ENCODE results near the gene KAT6B.

KAT6B gene

DNA sequence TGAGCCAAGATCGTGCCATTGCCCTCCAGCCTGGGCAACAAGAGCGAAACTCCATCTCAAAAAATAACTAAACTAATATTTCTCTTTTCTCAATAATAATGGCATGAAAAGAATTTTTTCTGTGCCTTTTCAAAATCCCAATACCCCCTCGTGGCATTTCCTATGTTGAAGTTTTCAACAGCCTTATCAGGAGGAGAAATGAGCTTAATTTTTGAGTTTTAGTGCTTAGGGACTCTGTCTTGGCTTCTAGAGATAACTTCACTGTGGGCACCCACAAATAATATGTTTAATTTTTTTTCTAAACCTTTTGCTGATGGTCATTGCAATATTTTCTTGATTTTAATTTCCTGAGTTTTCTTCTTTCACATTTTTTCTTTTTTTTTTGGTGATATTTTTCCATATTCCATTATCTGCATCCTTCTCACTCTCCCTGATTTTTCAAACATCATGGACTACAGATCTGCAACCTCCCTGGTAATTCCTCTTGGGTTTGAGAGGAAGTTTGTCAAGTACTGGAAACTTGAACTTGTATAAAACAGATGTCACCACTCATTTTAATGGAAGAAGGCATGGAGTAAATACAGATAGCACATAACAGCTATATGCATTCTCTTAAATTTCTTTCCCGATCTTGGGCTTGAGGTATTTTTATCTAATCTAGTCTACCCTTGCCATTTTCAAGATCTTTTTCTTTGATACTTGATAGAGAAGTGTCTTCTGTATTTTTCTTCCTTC, 84.0 kb downstream of the KAT6B start:
- in situ Hi-C loops (cut with HindIII; ENCODE audit: low sequenced_read_pairs) = loop anchor here (5.0 kb wide), 1 partner anchor 68 kb away; no protein-coding TSS in a partner anchor
- no peak overlapping the region for H3K4me3 ChIP-seq (ENCODE audit: low read depth, low read length)
- DNase-seq (ENCODE audit: low read depth) = no peak
- TF ChIP-seq, protein P1, sequence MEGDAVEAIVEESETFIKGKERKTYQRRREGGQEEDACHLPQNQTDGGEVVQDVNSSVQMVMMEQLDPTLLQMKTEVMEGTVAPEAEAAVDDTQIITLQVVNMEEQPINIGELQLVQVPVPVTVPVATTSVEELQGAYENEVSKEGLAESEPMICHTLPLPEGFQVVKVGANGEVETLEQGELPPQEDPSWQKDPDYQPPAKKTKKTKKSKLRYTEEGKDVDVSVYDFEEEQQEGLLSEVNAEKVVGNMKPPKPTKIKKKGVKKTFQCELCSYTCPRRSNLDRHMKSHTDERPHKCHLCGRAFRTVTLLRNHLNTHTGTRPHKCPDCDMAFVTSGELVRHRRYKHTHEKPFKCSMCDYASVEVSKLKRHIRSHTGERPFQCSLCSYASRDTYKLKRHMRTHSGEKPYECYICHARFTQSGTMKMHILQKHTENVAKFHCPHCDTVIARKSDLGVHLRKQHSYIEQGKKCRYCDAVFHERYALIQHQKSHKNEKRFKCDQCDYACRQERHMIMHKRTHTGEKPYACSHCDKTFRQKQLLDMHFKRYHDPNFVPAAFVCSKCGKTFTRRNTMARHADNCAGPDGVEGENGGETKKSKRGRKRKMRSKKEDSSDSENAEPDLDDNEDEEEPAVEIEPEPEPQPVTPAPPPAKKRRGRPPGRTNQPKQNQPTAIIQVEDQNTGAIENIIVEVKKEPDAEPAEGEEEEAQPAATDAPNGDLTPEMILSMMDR (IDR thresholded peaks at IDR 0.05; ENCODE audit: low read depth, low read length, missing control alignments) = no peak

DNA sequence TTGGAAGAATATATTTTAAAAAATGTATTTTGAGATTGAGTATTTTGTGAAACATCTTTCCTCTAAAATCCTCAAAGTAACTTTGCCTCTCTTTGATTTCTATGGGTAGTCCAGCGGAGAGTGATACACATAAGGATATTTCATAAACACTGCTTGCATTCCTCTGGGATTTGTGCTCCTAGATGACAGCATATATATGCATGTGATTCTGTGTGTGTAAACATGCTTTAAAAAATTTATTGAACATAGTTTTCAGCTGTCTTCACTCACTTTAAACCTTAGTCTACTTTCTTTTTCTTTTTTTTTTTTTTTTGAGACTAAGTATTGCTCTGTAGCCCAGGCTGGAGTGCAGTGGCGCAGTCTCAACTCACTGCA, 84.6 kb downstream of the KAT6B start:
- in situ Hi-C loops (cut with HindIII; ENCODE audit: low sequenced_read_pairs) = loop anchor here (5.0 kb wide), 1 partner anchor 69 kb away; no protein-coding TSS in a partner anchor
- TF ChIP-seq, protein P1 (IDR thresholded peaks at IDR 0.05; ENCODE audit: low read depth, low read length, missing control alignments) = no peak
- no peak overlapping the region for H3K4me3 ChIP-seq (ENCODE audit: low read depth, low read length)
- no peak for DNase-seq (ENCODE audit: low read depth)

DNA sequence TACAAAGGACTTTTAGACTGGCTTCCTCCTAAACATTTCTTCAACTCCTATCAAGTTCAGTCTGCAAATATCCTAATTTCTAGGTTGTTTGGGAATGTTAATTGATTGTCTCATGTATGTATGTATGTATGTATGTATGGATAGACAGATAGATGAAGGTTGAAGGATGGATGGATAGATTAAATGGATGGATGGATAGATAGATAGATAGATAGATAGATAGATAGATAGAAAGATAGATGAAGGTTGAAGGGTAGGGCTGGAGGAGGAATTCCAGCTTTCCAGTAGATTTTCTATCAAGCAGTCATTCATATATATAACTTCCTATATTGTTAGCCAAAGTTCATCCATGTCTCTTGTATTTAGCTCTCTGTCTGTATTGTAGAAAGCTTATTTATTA, 85.8 kb downstream of the KAT6B start:
- DNase-seq (ENCODE audit: low read depth) = no peak
- TF ChIP-seq, protein P1 (IDR thresholded peaks at IDR 0.05; ENCODE audit: low read depth, low read length, missing control alignments) = no peak
- in situ Hi-C loops (cut with HindIII; ENCODE audit: low sequenced_read_pairs) = loop anchor here (5.0 kb wide), 1 partner anchor 70 kb away; no protein-coding TSS in a partner anchor
- no peak overlapping the region for H3K4me3 ChIP-seq (ENCODE audit: low read depth, low read length)

DNA sequence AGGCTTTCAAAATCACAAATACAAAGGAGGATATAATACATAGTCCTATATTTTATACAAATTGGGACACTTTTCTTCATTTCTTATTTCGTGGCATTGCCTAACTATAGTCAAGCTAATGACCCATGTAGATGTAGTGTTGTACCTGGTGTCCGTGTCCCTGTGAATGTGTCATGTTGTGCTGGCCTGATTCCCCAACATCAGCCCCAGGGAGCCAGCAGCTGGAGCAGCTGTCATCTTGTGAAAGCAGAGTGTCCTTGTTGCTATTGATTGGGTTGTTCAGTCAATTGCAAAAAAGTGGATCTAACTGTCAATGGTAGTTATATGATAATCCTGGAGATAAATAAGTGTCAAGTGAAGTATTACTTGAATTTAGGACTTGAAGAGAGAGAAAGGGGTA, 86.3 kb downstream of the KAT6B start:
- no peak overlapping the region for H3K4me3 ChIP-seq (ENCODE audit: low read depth, low read length)
- no peak for DNase-seq (ENCODE audit: low read depth)
- TF ChIP-seq, protein P1 (IDR thresholded peaks at IDR 0.05; ENCODE audit: low read depth, low read length, missing control alignments) = no peak
- in situ Hi-C loops (cut with HindIII; ENCODE audit: low sequenced_read_pairs) = loop anchor here (5.0 kb wide), 1 partner anchor 70 kb away; no protein-coding TSS in a partner anchor

DNA sequence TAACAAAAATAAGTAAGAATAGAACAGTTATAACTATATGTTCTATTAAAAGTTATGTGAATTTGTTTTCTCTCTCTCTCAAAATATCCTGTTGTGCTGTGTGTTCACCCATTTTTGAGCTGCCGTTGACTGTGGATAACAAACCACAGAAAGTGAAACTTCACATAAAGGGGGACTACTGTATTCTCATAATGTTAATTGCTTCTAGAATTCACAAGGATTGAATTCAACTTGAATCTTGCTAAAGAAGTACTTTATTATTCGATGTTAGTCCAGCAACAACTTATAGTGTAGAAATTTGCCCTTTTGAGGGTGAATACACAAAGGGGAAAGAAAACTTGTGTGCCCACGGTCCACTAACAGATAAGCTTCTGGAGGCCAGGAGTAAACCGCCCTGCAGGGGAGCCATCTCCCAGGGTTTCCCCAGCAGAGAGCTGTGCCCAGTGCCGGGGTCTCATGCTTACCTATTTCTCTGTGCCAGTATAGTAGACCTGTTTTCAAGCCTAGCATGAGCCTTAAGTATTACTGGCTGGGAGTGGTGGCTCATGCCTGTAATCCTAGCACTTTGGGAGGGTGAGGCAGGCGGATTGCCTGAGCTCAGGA, 87.1 kb downstream of the KAT6B start:
- in situ Hi-C loops (cut with HindIII; ENCODE audit: low sequenced_read_pairs) = loop anchor here (5.0 kb wide), 1 partner anchor 71 kb away; no protein-coding TSS in a partner anchor

DNA sequence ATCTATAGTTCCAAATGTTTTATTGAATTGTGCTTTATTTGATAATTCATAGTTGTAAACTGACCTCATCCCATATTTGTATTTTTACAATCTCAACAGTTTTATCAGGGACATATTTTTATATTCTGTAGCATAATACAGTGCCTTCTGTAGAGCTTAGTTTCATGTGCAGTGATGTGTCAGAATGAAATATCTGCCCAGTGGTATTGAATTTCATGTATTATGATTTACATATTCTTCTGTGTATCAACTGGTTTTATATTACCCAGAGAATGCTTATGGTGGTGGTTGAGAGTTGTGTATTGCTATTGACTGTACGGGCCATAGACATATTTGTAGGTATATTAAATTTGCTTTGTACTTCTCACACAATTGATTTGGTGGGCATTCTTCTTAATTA, 89.9 kb downstream of the KAT6B start:
- DNase-seq (ENCODE audit: low read depth) = no peak
- TF ChIP-seq, protein P1 (IDR thresholded peaks at IDR 0.05; ENCODE audit: low read depth, low read length, missing control alignments) = no peak
- in situ Hi-C loops (cut with HindIII; ENCODE audit: low sequenced_read_pairs) = no loop called here
- H3K4me3 ChIP-seq (ENCODE audit: low read depth, low read length) = no peak overlapping the region

More for the DNA sequence above, 87.1 kb downstream of the KAT6B start:
- H3K4me3 ChIP-seq (ENCODE audit: low read depth, low read length) = no peak overlapping the region
- TF ChIP-seq, protein P1 (IDR thresholded peaks at IDR 0.05; ENCODE audit: low read depth, low read length, missing control alignments) = no peak
- DNase-seq (ENCODE audit: low read depth) = no peak

Data from astrocyte of the cerebellum (primary cell).